ENCODE measurements around the gene DNAJA3.

DNA sequence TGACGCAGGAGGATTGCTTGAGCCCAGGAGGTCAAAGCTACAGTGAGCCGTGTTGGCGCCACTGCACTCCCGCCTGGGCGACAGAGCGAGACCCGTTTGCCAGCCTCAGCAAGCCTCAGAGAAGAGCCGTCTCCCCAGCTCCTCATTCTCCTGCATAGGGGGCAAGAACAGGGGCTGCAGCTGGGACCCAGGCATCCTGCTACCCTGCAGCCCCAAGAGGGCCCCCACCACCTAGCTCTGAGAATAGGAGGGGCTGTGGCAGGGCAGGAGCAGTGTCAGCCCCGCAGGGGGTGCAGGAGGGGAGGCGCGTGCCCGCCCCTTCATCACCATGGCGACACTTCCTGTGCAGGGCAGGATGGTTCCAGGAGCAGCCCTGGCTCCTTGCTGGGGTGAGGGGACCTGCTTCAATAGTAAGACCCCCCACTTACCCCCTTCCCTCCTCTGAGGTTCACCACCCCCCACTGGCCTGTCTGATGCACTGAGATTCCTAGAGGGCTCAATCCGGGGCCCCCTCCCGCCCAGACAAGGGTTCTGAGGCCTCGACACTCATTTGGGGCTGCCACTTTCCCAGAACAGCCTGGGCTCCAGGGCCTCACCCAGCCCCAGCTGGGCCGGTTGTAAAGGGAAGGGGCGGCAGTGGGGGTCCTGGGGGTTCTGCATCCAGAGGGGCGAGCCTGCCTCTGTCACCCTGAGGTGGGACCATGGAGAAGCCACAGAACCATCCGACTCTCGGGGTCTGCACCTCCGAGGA lies 33.9 kb upstream of the DNAJA3 start:
- TF ChIP-seq TARDBP (IDR thresholded peaks at IDR 0.05): no peak
- TF ChIP-seq BHLHE40 (IDR thresholded peaks at IDR 0.05; ENCODE audit: borderline replicate concordance): no peak
- TF ChIP-seq SP1 (IDR thresholded peaks at IDR 0.05): no peak
- TF ChIP-seq ARNT (IDR thresholded peaks at IDR 0.05): no peak
- TF ChIP-seq L3MBTL2 (conservative IDR thresholded peaks at IDR 0.05): no peak
- TF ChIP-seq HDGF (IDR thresholded peaks at IDR 0.05; ENCODE audit: borderline replicate concordance): no peak
- no peak for TF ChIP-seq FOXK2 (IDR thresholded peaks at IDR 0.05)
- no peak for TF ChIP-seq SUZ12 (IDR thresholded peaks at IDR 0.05)
- no peak for TF ChIP-seq FOXM1 (IDR thresholded peaks at IDR 0.05; ENCODE audit: borderline replicate concordance)
- no peak for TF ChIP-seq ELF4 (IDR thresholded peaks at IDR 0.05)
- TF ChIP-seq FOXA1 (IDR thresholded peaks at IDR 0.05): no peak
